ENCODE results near the gene USB1.

The USB1 gene

DNA sequence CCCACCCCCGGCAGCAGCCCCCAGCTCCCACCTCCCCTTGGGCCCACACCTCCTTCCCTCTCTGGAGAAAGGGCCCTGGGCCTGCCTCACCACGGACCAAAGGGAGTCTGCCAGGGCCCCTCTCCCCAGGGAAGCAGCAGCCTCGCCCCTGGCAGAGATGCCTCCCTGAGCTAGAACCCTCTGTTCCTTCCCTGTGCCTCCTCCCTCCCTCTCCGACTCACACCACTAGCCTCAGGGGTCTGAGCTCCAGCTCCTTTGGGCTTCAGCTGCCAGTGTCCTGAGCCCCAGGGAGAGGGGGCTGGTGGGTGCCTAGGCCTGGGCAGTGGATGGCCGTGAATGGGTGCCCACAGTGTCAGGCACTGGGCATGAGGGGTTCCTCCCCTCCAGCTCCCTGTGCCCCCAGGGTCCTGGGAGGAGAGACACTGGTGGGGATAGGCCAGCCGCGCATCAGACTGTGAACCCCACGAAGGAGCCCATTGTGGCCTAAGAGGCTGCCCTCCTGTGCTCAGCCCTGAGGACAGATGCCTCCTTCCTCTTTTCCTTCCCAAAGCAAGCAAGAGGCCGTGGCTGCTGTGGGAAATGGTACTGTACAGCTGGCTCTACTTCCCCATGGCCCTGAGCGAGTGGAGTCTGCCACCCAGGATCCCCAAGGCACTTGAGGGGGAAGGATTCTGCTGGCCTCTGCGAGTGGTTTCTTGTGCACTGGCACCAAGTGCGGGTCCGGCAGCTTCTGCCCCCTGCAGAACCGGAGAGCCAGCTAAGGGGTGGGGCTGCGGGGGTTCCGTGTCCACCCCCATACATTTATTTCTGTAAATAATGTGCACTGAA lies 45.1 kb downstream of the USB1 start:
- in situ Hi-C loops (cut with HindIII; ENCODE audit: low pct_unique_long_range_greater_than_20kb, low sequenced_read_pairs), result no loop called here
- no peak for TF ChIP-seq JUND (IDR thresholded peaks at IDR 0.05; ENCODE audit: low read depth)
- no peak for DNase-seq (ENCODE audit: low read depth in 1 of 2, low spot score in 1 of 2)

DNA sequence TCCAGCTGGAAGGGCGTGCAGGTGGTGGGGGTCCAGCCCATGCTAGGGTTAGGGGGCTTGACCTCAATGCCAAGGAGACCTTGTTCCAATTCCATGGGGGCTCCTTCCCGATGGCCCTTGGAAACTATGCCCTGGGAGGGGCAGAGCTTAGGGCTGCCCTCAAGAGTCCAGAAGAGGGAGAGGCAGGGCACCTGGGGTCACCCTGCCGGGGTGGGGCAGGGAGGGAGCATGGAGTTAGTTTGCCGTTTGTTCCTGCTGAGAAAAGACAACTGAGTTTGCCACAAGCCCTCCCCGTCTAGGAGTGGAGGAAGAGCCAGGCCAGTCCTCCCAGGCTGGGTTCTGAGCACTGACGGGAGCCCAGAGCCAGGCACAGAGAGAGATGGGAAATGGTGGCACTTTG lies 45.7 kb downstream of the USB1 start:
- no peak for DNase-seq (ENCODE audit: low read depth in 1 of 2, low spot score in 1 of 2)
- TF ChIP-seq JUND (IDR thresholded peaks at IDR 0.05; ENCODE audit: low read depth), result no peak

DNA sequence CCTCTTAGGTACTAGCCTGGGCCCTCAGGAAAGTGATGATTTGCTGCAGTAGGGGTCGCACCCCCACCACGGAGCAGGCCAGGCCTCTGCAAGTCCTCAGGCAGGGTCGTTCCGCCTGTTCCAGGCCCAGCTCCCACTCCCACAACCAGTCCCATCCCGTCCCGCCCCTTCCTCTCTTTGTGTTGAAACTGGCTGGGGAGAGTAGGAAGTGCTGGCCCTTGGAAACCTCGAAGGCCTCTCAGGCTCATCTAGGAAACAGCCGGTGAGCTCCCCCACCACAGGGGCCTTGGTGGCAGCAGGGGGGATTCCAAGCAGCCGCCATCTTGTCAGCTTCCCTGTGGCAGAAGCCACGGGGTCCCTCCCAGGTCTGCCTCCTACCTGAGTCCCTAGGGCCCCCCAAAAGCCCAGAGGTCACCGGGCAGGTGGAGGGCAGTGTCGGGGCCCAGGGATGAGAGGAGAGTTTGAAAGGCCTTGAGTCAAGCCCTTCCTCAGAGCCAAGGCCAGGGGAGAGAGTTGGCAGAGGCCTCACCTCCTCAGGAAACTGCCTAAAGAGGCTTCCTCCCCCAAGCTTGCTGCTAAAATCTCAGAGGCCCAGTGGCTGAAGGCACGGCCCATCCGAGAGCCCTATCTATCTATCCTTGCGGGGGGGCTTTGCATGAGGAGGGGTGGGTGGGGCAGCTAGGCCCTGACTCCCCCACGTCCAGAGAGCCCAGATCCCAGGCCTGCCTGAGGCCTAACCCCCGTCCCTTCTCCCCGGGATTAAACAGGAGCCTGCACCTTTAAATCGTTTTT lies 46.5 kb downstream of the USB1 start:
- no peak for DNase-seq (ENCODE audit: low read depth in 1 of 2, low spot score in 1 of 2)
- in situ Hi-C loops (cut with HindIII; ENCODE audit: low pct_unique_long_range_greater_than_20kb, low sequenced_read_pairs), result no loop called here
- no peak for TF ChIP-seq JUND (IDR thresholded peaks at IDR 0.05; ENCODE audit: low read depth)

More for the DNA sequence above, 45.7 kb downstream of the USB1 start:
- in situ Hi-C loops (cut with HindIII; ENCODE audit: low pct_unique_long_range_greater_than_20kb, low sequenced_read_pairs), result no loop called here

DNA sequence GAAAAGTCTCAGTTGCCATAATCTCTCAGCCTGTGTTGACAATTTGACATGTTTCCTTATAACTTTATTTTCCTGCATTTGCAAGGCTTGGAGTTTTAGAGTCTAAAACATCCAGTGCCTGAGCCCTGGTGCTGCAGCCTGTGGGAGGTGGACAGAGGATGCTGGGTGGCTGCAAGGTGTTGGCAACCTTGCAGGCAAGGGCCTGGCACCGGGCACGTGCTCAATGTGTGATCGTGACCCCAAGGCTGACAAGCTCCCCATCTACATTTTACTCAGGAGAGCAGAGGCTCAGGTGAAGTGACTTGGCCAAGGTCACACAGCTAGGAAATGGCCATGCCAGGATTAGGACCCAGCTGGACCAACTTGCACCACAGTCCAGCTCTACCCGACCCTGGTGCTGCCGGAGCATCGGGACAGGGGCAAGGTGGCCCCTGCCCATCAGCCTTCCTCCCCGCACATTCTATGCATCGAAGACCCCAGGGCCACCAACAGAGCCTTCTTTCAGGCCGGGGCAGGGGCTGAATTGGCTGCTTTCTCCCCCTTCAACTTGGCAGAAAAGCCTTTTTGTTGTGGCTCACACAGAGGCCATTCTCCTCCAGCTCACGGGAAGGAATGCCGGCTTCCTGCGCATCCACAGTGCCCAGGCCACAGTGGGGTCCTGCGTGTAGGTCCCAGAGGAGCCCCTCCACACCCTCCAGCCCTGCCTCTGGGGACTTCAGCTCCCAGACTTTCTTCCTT lies 47.5 kb downstream of the USB1 start:
- in situ Hi-C loops (cut with HindIII; ENCODE audit: low pct_unique_long_range_greater_than_20kb, low sequenced_read_pairs), result no loop called here
- no peak for TF ChIP-seq JUND (IDR thresholded peaks at IDR 0.05; ENCODE audit: low read depth)
- DNase-seq (ENCODE audit: low read depth in 1 of 2, low spot score in 1 of 2), result no peak

DNA sequence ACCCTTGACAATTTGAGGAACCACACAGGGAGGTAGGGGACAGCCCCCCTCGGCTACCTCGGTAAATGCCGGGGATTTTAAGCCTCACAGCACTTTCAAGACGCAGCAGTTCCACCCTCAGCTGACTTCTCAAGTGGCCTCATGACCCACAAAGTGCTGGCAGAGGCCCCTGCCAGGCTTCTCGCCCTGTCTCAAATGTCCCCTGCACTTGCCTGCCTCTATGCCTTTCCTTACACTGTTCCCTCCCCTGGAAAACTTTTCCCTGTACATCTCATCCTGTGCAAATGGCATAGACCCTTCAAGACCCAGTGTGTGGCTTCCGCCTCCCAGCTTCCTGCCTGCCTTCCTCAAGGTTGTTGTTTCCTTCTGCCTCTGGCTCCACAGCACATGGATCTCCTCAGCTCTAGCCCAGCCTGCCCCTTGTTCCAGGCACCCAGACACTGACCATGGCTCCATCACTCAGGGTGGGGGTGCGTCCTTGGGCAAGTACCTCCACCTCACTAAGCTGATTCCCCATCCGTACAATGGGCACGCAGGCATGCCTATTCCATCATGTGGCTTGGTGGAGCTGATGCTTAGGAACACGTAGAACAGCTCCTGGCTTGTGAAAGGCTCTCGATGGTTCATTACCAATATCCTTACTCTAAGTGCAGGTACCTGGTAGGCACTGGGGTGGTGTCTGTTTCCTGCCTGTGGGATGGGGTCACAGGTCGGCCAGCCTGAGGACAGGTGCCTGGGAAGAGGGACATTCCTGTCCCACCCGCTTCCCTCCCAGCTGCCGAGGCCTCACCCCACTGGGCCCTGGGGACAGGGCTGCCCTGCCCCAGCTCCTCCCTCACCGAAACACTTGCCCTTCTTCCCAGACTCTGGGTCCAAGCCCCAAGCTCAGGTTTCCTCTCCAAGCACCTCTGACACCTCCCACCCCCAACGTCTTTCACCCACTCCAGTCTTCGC lies 48.3 kb downstream of the USB1 start:
- no peak for DNase-seq (ENCODE audit: low read depth in 1 of 2, low spot score in 1 of 2)
- no peak for TF ChIP-seq JUND (IDR thresholded peaks at IDR 0.05; ENCODE audit: low read depth)
- in situ Hi-C loops (cut with HindIII; ENCODE audit: low pct_unique_long_range_greater_than_20kb, low sequenced_read_pairs), result no loop called here

DNA sequence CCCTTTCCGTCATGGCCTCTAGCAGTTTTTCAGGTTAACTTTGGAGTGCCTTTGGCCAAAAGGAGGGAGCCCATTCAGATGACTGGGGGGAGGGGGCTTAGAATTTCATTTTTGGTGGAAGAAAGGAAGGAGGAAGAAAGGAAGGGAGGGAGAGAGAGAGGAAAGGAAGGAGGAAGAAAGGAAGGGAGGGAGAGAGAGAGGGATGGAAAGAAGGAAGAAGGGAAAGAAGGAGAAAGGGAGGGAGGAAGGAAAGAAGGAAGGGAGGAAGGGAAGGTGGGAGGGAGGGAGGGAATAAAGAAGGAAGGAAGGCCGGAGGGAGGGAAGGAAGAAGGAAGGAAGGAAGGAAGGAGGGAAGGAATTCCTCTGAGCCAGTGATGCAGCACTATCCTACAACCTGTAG lies 50.1 kb downstream of the USB1 start:
- in situ Hi-C loops (cut with HindIII; ENCODE audit: low pct_unique_long_range_greater_than_20kb, low sequenced_read_pairs), result no loop called here
- no peak for DNase-seq (ENCODE audit: low read depth in 1 of 2, low spot score in 1 of 2)
- no peak for TF ChIP-seq JUND (IDR thresholded peaks at IDR 0.05; ENCODE audit: low read depth)

DNA sequence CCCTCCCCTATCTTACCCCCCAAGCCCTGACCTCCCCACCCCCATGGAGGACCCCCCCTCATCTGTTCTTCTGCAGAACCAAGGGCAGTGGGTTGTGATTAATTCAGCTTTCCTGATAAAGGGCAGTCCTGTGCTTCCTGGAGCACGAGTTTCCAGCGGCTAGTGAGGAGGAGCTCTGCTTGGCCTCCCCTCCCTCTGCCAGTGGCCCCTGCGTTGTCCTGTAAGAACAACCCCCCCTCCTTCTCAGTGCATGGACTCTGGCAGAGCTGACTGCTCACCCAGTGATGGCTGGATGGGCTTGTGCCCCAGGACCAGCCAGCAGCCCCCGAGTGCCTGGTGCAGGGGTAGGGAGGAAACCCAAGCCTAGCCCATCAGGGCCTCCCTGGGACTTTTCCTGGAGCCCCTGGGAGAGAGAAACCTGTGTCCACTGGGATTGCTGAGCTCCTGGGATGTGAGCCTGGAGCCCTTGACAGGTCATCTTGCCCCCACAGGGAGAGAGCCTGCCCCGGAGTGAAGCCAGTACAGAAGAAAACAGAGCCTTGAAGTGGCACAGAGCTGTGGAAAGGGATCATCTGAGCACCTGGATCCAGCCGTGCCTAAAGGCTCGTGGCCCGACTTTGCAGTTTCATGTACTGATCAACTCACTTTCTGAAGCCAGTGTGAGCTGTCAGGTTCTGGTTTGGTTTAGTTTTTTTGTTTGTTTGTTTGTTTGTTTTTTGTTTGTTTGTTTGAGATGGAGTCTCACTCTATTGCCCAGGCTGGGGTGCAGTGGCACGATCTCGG lies 50.8 kb downstream of the USB1 start:
- no peak for DNase-seq (ENCODE audit: low read depth in 1 of 2, low spot score in 1 of 2)
- TF ChIP-seq JUND (IDR thresholded peaks at IDR 0.05; ENCODE audit: low read depth), result no peak
- in situ Hi-C loops (cut with HindIII; ENCODE audit: low pct_unique_long_range_greater_than_20kb, low sequenced_read_pairs), result no loop called here

DNA sequence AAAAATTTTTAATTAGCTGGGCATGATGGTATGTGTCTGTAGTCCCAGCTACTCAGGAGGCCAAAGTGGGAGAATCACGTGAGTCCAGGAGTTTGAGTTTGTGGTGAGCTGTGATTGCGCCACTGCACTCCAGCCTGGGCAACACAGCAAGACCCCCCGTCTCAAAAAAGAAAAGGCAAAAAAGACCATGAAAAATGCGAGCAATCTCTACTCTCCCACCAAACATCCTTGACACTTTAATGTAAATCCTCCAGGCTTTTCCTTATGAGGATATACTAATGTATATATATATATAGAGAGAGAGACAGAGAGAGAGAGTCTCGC lies 52.4 kb downstream of the USB1 start:
- TF ChIP-seq JUND (IDR thresholded peaks at IDR 0.05; ENCODE audit: low read depth), result no peak
- DNase-seq (ENCODE audit: low read depth in 1 of 2, low spot score in 1 of 2), result no peak
- in situ Hi-C loops (cut with HindIII; ENCODE audit: low pct_unique_long_range_greater_than_20kb, low sequenced_read_pairs), result no loop called here

DNA sequence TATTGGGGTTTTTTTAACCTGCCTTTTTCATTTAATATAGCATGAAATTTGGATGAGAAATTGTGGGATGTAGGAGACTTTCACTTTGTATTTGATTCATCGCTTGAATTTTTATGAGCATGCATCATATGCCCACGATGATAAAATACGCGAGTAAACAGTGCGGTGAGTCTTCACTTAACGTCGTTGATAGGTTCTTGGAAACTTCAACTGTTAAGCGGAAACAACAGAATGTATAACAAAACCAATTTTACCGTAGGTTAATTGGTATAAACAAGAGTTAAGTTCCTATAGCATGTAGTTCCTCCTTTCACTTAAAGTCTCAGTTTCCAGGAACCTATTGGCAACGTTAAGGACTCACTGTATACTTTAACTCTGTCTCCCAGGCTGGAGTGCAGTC lies 53.1 kb downstream of the USB1 start:
- TF ChIP-seq JUND (IDR thresholded peaks at IDR 0.05; ENCODE audit: low read depth), result no peak
- no peak for DNase-seq (ENCODE audit: low read depth in 1 of 2, low spot score in 1 of 2)
- in situ Hi-C loops (cut with HindIII; ENCODE audit: low pct_unique_long_range_greater_than_20kb, low sequenced_read_pairs), result no loop called here

DNA sequence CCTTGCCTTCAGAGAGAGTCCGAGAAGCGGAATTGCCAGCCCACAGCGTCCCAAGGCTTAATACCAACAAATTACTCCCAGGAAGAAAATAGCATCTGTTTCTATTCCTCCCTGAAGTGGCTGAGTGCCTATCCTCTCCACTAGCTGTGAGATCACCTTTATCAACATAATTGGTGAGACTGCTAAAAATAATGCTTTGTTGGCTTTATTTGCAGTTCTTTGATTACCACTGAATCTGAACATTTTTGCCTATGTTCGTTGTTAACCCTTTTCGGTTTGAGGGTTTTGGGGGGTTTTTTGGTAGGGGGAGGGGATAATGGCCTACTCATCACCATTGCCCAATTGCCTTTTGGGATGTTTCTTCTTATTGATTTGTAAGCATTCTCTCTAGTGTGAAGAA lies 55.4 kb downstream of the USB1 start:
- in situ Hi-C loops (cut with HindIII; ENCODE audit: low pct_unique_long_range_greater_than_20kb, low sequenced_read_pairs), result no loop called here
- DNase-seq (ENCODE audit: low read depth in 1 of 2, low spot score in 1 of 2), result no peak
- no peak for TF ChIP-seq JUND (IDR thresholded peaks at IDR 0.05; ENCODE audit: low read depth)

DNA sequence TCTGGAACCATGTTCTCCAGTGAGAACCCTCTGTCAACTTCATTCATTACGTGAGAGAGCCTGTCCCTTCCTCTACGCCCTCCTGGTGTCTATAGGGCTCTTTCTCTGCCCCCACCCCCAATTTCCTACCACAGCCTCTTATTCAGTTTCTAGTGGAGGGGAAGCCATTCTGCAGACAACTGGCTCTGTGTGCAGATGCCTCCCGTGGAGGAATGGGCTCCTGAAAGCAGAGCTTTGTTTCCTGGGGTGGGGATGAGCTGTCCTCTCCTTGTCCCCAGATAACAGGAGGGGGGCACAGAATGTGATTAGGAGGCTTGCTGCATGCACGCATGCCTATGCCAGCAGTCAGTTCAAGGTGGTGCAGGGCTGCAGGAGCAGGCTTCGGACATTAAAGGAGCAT lies 55.9 kb downstream of the USB1 start:
- in situ Hi-C loops (cut with HindIII; ENCODE audit: low pct_unique_long_range_greater_than_20kb, low sequenced_read_pairs), result no loop called here

More for the DNA sequence above, 55.9 kb downstream of the USB1 start:
- no peak for DNase-seq (ENCODE audit: low read depth in 1 of 2, low spot score in 1 of 2)
- TF ChIP-seq JUND (IDR thresholded peaks at IDR 0.05; ENCODE audit: low read depth), result no peak

Data from T47D (cell line).